Measurements from ENCODE around the gene GAB1. TPM values are rescaled to one million over a fixed set of nuclear protein-coding genes. Genes with fewer than 3 reads are reported as not detected.
"Not testable (repeated sequence)": the region's sequence is repeated elsewhere in the genome, so short reads cannot be mapped to it uniquely, and the experiment has no call there.

GAB1 gene
- total RNA-seq, 1 donor from 2014 or later, result 64.8 TPM

DNA sequence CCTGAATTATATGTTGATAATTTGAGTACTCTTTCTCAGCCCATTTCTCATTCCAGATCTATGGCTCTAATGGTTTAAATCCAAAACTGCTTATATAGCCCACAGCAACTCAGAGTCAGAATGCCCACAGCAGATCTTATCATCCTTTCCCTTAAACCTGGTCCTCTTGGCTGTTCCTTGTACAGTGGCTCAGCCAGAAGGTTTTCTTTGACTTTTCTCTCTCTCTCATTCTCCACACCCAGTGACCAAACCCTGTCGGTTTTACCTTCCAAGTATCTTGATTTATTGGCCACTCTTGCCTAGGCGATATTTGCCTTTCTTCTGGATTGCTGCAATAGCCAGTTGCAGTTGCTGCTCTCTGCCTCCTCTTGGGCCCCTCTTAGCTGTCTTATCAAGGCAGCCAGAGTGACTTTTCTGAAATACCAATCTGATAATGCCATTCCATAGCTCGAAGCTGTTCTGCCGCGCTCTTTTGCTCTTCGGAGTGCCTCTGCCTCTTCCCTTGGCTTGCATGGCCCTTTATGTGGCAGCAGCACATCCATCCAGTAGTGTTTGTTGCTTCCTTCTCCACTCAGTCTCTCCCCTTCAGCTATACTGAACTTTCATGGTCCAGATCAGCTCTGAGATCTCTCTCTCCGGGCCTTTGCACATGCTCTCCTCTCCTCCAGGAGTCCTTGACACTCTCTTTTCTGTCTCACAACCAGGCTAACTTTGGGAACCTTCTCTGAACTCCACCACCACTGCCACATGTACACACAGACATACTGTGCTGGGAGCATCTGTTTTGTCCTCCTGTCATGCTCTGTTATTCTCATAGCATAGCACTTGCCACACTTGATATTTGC is 11.8 kb downstream of the GAB1 start:
- Histone ChIP-seq H3K36me3 (no peaks in the 10 kb centered on the region), H3K4me3 (no peak overlapping the region), H3K4me1 (peaks cover 47% of the 10 kb centered on the region), H3K27me3 (no peaks in the 10 kb centered on the region), H3K27ac (no peak overlapping the region), H3K9me3 (no peaks in the 10 kb centered on the region)
- ATAC-seq (peak; percentile 28), DNase-seq (no peak)
- intact Hi-C loops (cut with DNase I), result no loop called here
- TF ChIP-seq, protein P1, sequence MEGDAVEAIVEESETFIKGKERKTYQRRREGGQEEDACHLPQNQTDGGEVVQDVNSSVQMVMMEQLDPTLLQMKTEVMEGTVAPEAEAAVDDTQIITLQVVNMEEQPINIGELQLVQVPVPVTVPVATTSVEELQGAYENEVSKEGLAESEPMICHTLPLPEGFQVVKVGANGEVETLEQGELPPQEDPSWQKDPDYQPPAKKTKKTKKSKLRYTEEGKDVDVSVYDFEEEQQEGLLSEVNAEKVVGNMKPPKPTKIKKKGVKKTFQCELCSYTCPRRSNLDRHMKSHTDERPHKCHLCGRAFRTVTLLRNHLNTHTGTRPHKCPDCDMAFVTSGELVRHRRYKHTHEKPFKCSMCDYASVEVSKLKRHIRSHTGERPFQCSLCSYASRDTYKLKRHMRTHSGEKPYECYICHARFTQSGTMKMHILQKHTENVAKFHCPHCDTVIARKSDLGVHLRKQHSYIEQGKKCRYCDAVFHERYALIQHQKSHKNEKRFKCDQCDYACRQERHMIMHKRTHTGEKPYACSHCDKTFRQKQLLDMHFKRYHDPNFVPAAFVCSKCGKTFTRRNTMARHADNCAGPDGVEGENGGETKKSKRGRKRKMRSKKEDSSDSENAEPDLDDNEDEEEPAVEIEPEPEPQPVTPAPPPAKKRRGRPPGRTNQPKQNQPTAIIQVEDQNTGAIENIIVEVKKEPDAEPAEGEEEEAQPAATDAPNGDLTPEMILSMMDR (IDR thresholded peaks at IDR 0.05), result no peak

DNA sequence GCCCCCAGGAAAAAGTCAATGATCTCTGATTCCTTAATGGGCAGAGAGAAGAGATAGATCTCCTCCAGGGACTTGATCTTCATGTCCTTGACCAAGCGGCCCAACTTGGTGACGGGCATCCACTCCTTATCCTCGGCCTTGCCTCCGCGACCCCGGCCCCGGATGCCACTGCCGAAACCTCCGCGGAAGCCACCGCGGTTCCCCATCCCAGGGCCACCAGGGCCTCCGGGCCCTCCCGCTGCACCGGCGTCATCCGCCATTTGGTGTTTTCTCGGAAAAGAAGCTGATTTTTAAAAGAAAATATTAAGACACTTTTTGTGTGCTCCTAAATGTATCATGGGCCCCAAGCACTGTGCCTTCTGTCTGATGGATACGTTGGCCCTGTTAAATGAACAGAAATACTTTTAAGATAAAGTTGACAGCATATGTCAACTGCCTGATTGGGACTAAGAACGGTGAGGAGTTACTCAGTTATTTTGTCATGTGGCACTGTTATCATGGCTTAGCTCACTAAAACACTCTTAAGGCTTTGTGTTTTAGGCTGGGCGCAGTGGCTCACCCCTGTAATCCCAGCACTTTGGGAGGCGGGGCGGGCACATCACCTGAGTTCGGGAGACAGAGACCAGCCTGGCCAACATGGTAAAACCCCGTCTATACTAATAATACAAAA is 13.3 kb downstream of the GAB1 start:
- H3K27ac ChIP-seq; DNase-seq; intact Hi-C loops (cut with DNase I): not testable (repeated sequence)

DNA sequence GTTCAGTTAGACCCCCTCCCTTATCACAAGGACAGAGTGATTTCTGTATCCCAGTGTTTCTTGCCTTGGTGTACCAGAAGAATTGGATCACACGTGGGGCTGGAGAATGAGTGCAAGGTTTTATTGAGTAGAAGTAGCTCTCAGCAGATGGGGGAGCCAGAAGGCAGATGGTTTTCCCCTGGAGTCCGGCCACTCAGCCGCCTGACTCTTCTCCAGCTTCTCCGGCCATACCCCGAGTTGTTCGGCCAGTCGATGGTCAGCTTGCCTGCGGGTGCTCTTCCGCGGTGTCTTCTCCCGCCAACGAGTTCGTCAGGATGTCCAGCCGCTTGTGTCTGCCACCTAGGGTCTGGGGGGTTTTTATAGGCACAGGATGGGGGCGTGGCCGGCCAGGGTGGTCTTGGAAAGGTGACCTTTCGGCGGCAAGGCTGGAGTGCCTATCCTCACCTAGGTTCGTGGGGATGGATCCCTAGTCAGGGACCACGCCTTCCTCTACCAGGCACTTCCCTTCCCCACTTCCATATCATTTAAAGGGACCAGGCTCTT is 14.5 kb downstream of the GAB1 start:
- DNase-seq, result no peak
- Histone ChIP-seq H3K36me3 (no peaks in the 10 kb centered on the region), H3K27ac (no peak overlapping the region), H3K4me1 (peaks cover 57% of the 10 kb centered on the region), H3K4me3 (no peak overlapping the region), H3K9me3 (no peaks in the 10 kb centered on the region), H3K27me3 (no peaks in the 10 kb centered on the region)
- ATAC-seq, result no peak
- intact Hi-C loops (cut with DNase I), result no loop called here
- TF ChIP-seq, protein P1 (IDR thresholded peaks at IDR 0.05), result no peak

More for the DNA sequence above, 13.3 kb downstream of the GAB1 start:
- H3K27me3 ChIP-seq, H3K9me3 ChIP-seq, H3K4me3 ChIP-seq, ATAC-seq, H3K36me3 ChIP-seq: not testable (repeated sequence)
- H3K4me1 ChIP-seq, result peaks cover 50% of the 10 kb centered on the region

DNA sequence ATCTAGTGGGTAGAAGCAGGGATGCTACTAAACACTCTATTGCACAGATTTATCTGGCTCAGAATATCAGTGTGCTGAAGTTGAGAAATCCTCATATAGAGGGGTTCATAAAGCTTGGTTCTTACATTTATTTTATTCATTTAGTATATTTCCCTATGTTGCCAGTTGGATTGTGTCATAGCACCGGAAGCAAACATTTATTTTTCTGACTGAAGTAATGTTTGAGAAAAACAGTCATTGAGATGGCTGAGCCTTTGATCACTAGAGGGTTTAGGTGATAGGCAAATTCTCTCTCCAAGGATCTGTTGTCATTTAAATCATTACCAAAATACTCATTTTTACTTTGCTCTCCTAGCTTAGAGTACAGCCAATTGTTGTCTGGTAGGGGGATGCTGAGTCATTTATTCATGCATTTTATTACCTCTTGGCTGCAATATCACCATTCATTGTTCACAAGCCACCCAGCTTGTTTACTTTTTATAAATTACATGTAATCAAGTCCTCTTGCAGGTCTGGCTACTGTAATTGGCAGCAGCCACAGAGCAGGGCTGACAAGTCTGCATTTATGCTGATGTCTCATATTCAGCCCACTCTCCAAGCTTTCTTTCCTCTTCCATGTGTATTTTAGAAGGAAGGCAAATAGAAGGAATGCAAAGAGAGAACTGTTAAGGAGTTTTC is 15.2 kb downstream of the GAB1 start:
- no peak for ATAC-seq
- H3K27ac ChIP-seq, result peak overlapping the region; percentile 40

DNA sequence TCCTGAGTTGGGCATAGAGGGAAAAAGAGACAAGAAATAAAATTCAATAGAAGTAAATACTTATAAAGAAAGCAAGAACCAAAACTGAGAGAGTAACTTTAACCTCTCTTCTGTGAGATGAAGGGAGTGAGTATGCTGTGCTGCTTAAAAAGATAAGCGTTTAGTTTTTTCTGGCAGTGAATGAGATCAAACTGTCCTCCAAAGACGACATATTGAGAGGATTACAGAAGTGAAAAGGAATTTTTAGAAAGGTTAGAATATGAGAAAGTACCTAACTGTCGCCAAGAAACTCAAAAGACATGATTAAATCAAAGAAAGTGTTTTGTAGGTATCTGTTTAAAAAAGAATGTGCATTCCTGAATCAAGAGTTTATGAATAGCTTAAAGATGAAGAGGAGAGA is 16.0 kb downstream of the GAB1 start:
- Histone ChIP-seq H3K4me3 (no peak overlapping the region), H3K9me3 (no peaks in the 10 kb centered on the region), H3K27me3 (no peaks in the 10 kb centered on the region), H3K36me3 (no peaks in the 10 kb centered on the region), H3K4me1 (peaks cover 59% of the 10 kb centered on the region), H3K27ac (peak overlapping the region; percentile 40)
- intact Hi-C loops (cut with DNase I), result no loop called here
- ATAC-seq (no peak), DNase-seq (no peak)
- TF ChIP-seq, protein P1 (IDR thresholded peaks at IDR 0.05), result no peak

More for the DNA sequence above, 15.2 kb downstream of the GAB1 start:
- H3K9me3 ChIP-seq, result no peaks in the 10 kb centered on the region
- DNase-seq, result no peak
- no peaks in the 10 kb centered on the region for H3K36me3 ChIP-seq
- intact Hi-C loops (cut with DNase I), result no loop called here
- peaks cover 56% of the 10 kb centered on the region for H3K4me1 ChIP-seq
- H3K27me3 ChIP-seq, result no peaks in the 10 kb centered on the region
- no peak overlapping the region for H3K4me3 ChIP-seq
- TF ChIP-seq, protein P1 (IDR thresholded peaks at IDR 0.05), result no peak
